A673 (cell line): ENCODE results near the gene SPATA16. TPM values are rescaled to one million over a fixed set of nuclear protein-coding genes. Genes with fewer than 3 reads are reported as not detected.

Experiments used
- BruUV-seq: library from RNA; stranded (reverse); fragments of 400-500 nt; replicated peaks from 2 replicates; lab custom pipeline; 2021; lab: Mats Ljungman, UMichigan
- CTCF ChIA-PET: fragments of 300-600 bp; sonication (Branson Sonifier 250); formaldehyde crosslinking; loops from one replicate; lab custom pipeline; 2022; ENCODE audit warnings: antibody characterized with exemption; lab: Charles Lee
- POLR2A ChIA-PET: fragments of 300-600 bp; sonication (Branson Sonifier 250); formaldehyde crosslinking; loops from one replicate; lab custom pipeline; 2022; ENCODE audit warnings: antibody characterized with exemption; ENCODE audit not compliant: low non-redundant PET; lab: Charles Lee
- DNase-seq: peaks from one replicate; pipeline ENCODE4 v3.0.0-alpha.2; 2015; ENCODE audit warnings: low spot score
- H3K27ac ChIP-seq: fragments of 200-600 bp; sonication (generic); 2 replicates; pipeline ENCODE4 v1.5.1; 2016; ENCODE audit warnings: mixed run types, low read depth, mild to moderate bottlenecking, mixed read lengths, antibody characterized with exemption, low read length; ENCODE audit not compliant: poor library complexity, severe bottlenecking
- H3K27me3 ChIP-seq: fragments of 200-600 bp; sonication (generic); replicated peaks from 2 replicates; pipeline ENCODE4 v1.6.1; 2017; ENCODE audit warnings: mixed run types, low read depth, mild to moderate bottlenecking, mixed read lengths, antibody characterized with exemption, low read length; ENCODE audit not compliant: insufficient read depth, poor library complexity
- H3K36me3 ChIP-seq: fragments of 200-600 bp; sonication (generic); 2 replicates; pipeline ENCODE4 v1.6.1; 2016; ENCODE audit warnings: mixed run types, mild to moderate bottlenecking, mixed read lengths, antibody characterized with exemption, low read length; ENCODE audit not compliant: insufficient read depth, poor library complexity, severe bottlenecking
- H3K4me1 ChIP-seq: fragments of 200-600 bp; sonication (generic); 2 replicates; pipeline ENCODE4 v1.6.1; 2017; ENCODE audit warnings: mixed run types, mild to moderate bottlenecking, mixed read lengths, antibody characterized with exemption, low read length; ENCODE audit not compliant: insufficient read depth, poor library complexity, severe bottlenecking
- H3K4me3 ChIP-seq: fragments of 200-600 bp; sonication (generic); 2 replicates; pipeline ENCODE4 v1.5.1; 2016; ENCODE audit warnings: low read depth, mixed run types, mild to moderate bottlenecking, mixed read lengths, low read length; ENCODE audit not compliant: poor library complexity, severe bottlenecking
- H3K9me3 ChIP-seq: fragments of 200-600 bp; sonication (generic); 2 replicates; pipeline ENCODE4 v1.6.1; 2016; ENCODE audit warnings: mixed run types, low read depth, mild to moderate bottlenecking, mixed read lengths, antibody characterized with exemption, low read length; ENCODE audit not compliant: poor library complexity, severe bottlenecking
- EZH2 ChIP-seq: fragments of 200-600 bp; sonication (generic); IDR thresholded peaks from 2 replicates; pipeline ENCODE4 v1.6.1; 2017; ENCODE audit warnings: borderline replicate concordance, low read depth, mild to moderate bottlenecking, mixed read lengths, antibody characterized with exemption, low read length; ENCODE audit not compliant: poor library complexity, severe bottlenecking
- intact Hi-C: fragments of 100-400 bp; cut with micrococcal nuclease; formaldehyde crosslinking; loops from one replicate; pipeline ENCODE4 v1.10.0; 2022; ENCODE audit not compliant: unreplicated experiment
- total RNA-seq: library from RNA; stranded (reverse); gene quantifications from 2 replicates; pipeline ENCODE4 v1.2.3, GENCODE V29; 2021
- TF ChIP-seq, protein P1 (sequence below): fragments of 300-800, 200-600 bp; sonication (generic); conservative IDR thresholded peaks from 2 replicates; pipeline ENCODE4 v1.5.1; 2017; ENCODE audit warnings: low read depth, mild to moderate bottlenecking, antibody characterized with exemption, low read length, moderate library complexity, mixed read lengths

SPATA16 gene
- total RNA-seq, 1 experiment from 2014 or later: not detected

DNA sequence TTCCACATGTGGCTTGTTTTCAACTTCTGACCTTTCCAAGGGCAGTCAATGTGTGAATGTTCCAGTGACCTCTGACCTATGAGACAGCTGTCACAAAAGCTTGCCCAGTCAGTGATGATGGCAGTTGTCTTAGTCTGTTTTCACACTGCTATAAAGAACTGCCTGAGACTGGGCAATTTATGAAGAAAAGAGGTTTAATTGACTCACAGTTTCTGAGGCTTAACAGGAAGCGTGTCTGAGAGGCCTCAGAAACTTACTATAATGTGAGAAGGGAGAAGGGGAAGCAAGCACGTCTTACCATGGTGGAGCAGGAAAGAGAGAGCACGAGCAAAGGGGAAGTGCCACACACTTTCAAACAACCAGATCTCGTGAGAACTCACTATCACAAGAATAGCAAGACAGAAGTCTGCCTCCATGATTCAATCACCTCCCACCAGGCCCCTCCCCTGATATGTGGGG, 294.9 kb downstream of the SPATA16 start:
- DNase-seq: peak; percentile 70
- H3K4me3 ChIP-seq: no peak overlapping the region
- no peak overlapping the region for H3K27ac ChIP-seq
- BruUV-seq: no TSS peak
- ChIA-PET POLR2A (no interaction called here), CTCF (no interaction called here)
- no peaks in the 10 kb centered on the region for H3K27me3 ChIP-seq
- no peaks in the 10 kb centered on the region for H3K36me3 ChIP-seq
- H3K4me1 ChIP-seq: peaks cover 37% of the 10 kb centered on the region
- intact Hi-C loops: no loop called here
- TF ChIP-seq, protein P1, sequence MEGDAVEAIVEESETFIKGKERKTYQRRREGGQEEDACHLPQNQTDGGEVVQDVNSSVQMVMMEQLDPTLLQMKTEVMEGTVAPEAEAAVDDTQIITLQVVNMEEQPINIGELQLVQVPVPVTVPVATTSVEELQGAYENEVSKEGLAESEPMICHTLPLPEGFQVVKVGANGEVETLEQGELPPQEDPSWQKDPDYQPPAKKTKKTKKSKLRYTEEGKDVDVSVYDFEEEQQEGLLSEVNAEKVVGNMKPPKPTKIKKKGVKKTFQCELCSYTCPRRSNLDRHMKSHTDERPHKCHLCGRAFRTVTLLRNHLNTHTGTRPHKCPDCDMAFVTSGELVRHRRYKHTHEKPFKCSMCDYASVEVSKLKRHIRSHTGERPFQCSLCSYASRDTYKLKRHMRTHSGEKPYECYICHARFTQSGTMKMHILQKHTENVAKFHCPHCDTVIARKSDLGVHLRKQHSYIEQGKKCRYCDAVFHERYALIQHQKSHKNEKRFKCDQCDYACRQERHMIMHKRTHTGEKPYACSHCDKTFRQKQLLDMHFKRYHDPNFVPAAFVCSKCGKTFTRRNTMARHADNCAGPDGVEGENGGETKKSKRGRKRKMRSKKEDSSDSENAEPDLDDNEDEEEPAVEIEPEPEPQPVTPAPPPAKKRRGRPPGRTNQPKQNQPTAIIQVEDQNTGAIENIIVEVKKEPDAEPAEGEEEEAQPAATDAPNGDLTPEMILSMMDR: no peak
- TF ChIP-seq EZH2: no peak
- H3K9me3 ChIP-seq: no peaks in the 10 kb centered on the region

DNA sequence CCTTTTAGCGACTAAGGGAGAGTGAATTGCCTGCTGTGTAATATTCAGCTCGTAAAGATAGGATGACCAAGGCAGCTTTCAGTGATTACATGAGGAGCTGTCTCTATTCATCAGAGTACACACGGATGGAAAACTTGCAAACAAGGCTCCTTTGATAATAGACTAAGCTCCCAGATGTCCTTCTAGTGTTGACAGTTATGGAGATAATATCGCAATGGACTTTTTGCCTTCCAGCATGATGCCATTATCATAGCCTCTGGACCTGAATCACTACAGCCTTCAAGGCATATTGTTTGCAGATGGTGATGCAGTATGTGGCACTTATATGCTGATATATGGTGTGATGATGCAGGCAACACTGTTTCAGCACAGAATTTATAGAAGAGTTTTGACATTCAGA, 296.6 kb downstream of the SPATA16 start:
- no peaks in the 10 kb centered on the region for H3K27me3 ChIP-seq
- H3K36me3 ChIP-seq: no peaks in the 10 kb centered on the region
- H3K9me3 ChIP-seq: no peaks in the 10 kb centered on the region
- intact Hi-C loops: no loop called here
- ChIA-PET CTCF (no interaction called here), POLR2A (no interaction called here)
- DNase-seq: no peak
- H3K4me1 ChIP-seq: peaks cover 45% of the 10 kb centered on the region
- H3K27ac ChIP-seq: no peak overlapping the region
- no peak for TF ChIP-seq EZH2
- TF ChIP-seq, protein P1: no peak
- H3K4me3 ChIP-seq: no peak overlapping the region
- no TSS peak for BruUV-seq

DNA sequence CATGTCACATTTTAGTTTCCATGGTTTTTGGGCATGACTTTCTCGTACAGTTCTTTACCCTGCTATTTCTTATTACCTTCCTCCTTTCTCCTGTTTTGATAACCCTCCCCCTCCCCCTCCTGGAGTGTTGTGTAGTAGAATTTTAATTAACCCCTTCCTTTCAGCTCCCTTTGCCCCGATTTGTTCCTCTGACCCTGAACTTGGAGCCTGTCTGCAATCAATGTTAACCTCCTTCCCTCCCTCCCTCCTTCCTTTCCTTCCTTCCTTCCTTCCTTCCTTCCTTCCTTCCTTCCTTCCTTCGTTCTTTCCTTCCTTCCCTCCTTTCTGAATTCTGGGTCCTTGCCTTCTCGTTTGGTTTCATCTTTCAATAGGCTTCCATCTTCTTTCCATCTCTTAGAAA, 300.1 kb downstream of the SPATA16 start:
- DNase-seq: peak; percentile 77
- intact Hi-C loops: no loop called here
- H3K4me1 ChIP-seq: peaks cover 18% of the 10 kb centered on the region
- no peak overlapping the region for H3K4me3 ChIP-seq
- POLR2A ChIA-PET: no interaction called here
- no peaks in the 10 kb centered on the region for H3K27me3 ChIP-seq
- no TSS peak for BruUV-seq
- H3K9me3 ChIP-seq: no peaks in the 10 kb centered on the region
- no peak for TF ChIP-seq EZH2
- TF ChIP-seq, protein P1: no peak
- CTCF ChIA-PET: no interaction called here
- H3K36me3 ChIP-seq: no peaks in the 10 kb centered on the region
- no peak overlapping the region for H3K27ac ChIP-seq
